SK-N-MC (cell line): ENCODE data around the gene SOSTDC1.
A peak's percentile ranks its signal among the peaks of the same experiment; 100 is the strongest.
"Not testable (repeated sequence)": the region's sequence is repeated elsewhere in the genome, so short reads cannot be mapped to it uniquely, and the experiment has no call there.

Experiments used
- DNase-seq: peaks from one replicate; pipeline ENCODE4 v3.0.0-alpha.2; 2011; ENCODE audit warnings: low read depth, low spot score
- H3K27ac ChIP-seq: fragments of 200-600 bp; sonication (generic); 2 replicates; pipeline ENCODE4 v1.5.1; 2016; ENCODE audit warnings: mixed run types
- H3K36me3 ChIP-seq: fragments of 200-600 bp; sonication (generic); 2 replicates; pipeline ENCODE4 v1.6.1; 2017; ENCODE audit warnings: antibody characterized with exemption, low read length, mixed read lengths; ENCODE audit not compliant: insufficient read depth
- H3K4me3 ChIP-seq: fragments of 200-600 bp; sonication (generic); 2 replicates; pipeline ENCODE4 v1.5.1; 2016
- H3K9ac ChIP-seq: fragments of 200-600 bp; sonication (generic); 2 replicates; pipeline ENCODE4 v1.8.0; 2017; ENCODE audit warnings: mixed run types, mixed read lengths; ENCODE audit not compliant: insufficient read length
- H3K9me3 ChIP-seq: fragments of 200-600 bp; sonication (generic); 2 replicates; pipeline ENCODE4 v1.6.1; 2017; ENCODE audit warnings: low read depth, mild to moderate bottlenecking, antibody characterized with exemption, low read length, moderate library complexity, mixed read lengths
- EZH2 ChIP-seq: fragments of 200-600 bp; sonication (generic); IDR thresholded peaks from one replicate; pipeline ENCODE4 v1.6.1; 2017; ENCODE audit warnings: antibody characterized with exemption
- FOXP2 ChIP-seq: optimal IDR thresholded peaks from 2 replicates; pipeline ENCODE3; 2011; ENCODE audit warnings: mild to moderate bottlenecking, moderate library complexity; ENCODE audit not compliant: insufficient read depth; ENCODE audit errors: extremely low read length, control extremely low read depth
- POLR2AphosphoS5 ChIP-seq: IDR thresholded peaks from 2 replicates; pipeline ENCODE4 v1.6.1; 2012; ENCODE audit warnings: mild to moderate bottlenecking, low read depth, low read length, borderline replicate concordance

The SOSTDC1 gene

GRCh38 chr7:16447876-16448275, 17.7 kb downstream of the SOSTDC1 start:
- Histone ChIP-seq H3K4me3 (peak overlapping the region; percentile 31), H3K36me3 (no peaks in the 10 kb centered on the region), H3K27ac (0 out of 2 replicates have a peak overlapping the region, but pooled peaks have one; percentile 22), H3K9me3 (no peaks in the 10 kb centered on the region), H3K9ac (no peak overlapping the region)
- TF ChIP-seq FOXP2, result no peak
- TF ChIP-seq EZH2, result no peak
- no peak for TF ChIP-seq POLR2AphosphoS5
- DNase-seq, result peak; percentile 72

- no peak overlapping the region for H3K4me3 ChIP-seq
- no peak for TF ChIP-seq POLR2AphosphoS5
- no peaks in the 10 kb centered on the region for H3K9me3 ChIP-seq
- H3K36me3 ChIP-seq, result no peaks in the 10 kb centered on the region
- DNase-seq, result no peak
- no peak overlapping the region for H3K9ac ChIP-seq
- no peak overlapping the region for H3K27ac ChIP-seq
Observed at GRCh38 chr7:16446508-16446907, 19.0 kb downstream of the SOSTDC1 start.

- DNase-seq, H3K4me3 ChIP-seq, H3K9me3 ChIP-seq, H3K27ac ChIP-seq, H3K9ac ChIP-seq, H3K36me3 ChIP-seq: not testable (repeated sequence)
Observed at GRCh38 chr7:16443871-16444270, 21.7 kb downstream of the SOSTDC1 start.

GRCh38 chr7:16438988-16439387, 26.6 kb downstream of the SOSTDC1 start:
- Histone ChIP-seq H3K36me3 (no peaks in the 10 kb centered on the region), H3K27ac (no peak overlapping the region), H3K9ac (no peak overlapping the region), H3K9me3 (no peaks in the 10 kb centered on the region), H3K4me3 (no peak overlapping the region)
- no peak for TF ChIP-seq FOXP2
- no peak for TF ChIP-seq EZH2
- no peak for TF ChIP-seq POLR2AphosphoS5
- DNase-seq, result no peak

- TF ChIP-seq FOXP2, result no peak
- TF ChIP-seq EZH2, result no peak
- no peak for TF ChIP-seq POLR2AphosphoS5
- Histone ChIP-seq H3K4me3 (no peak overlapping the region), H3K36me3 (no peaks in the 10 kb centered on the region)
Observed at GRCh38 chr7:16436306-16436705, 29.2 kb downstream of the SOSTDC1 start.

GRCh38 chr7:16433568-16434122, 31.9 kb downstream of the SOSTDC1 start:
- no peak overlapping the region for H3K9ac ChIP-seq
- H3K36me3 ChIP-seq, result no peaks in the 10 kb centered on the region
- no peak overlapping the region for H3K27ac ChIP-seq
- TF ChIP-seq EZH2 (no peak), FOXP2 (no peak), POLR2AphosphoS5 (no peak)
- DNase-seq, result no peak
- H3K9me3 ChIP-seq, result no peaks in the 10 kb centered on the region
- no peak overlapping the region for H3K4me3 ChIP-seq

More at GRCh38 chr7:16436306-16436705, 29.2 kb downstream of the SOSTDC1 start:
- Histone ChIP-seq H3K9me3 (no peaks in the 10 kb centered on the region), H3K27ac (no peak overlapping the region), H3K9ac (no peak overlapping the region)
- no peak for DNase-seq

- H3K4me3 ChIP-seq, result no peak overlapping the region
- no peak overlapping the region for H3K9ac ChIP-seq
- H3K9me3 ChIP-seq, result no peaks in the 10 kb centered on the region
- H3K36me3 ChIP-seq, result no peaks in the 10 kb centered on the region
- H3K27ac ChIP-seq, result no peak overlapping the region
- DNase-seq, result no peak
- TF ChIP-seq EZH2 (no peak), POLR2AphosphoS5 (no peak), FOXP2 (no peak)
Observed at GRCh38 chr7:16432425-16432731, 33.2 kb downstream of the SOSTDC1 start.

- Histone ChIP-seq H3K9me3 (no peaks in the 10 kb centered on the region), H3K36me3 (no peaks in the 10 kb centered on the region), H3K9ac (no peak overlapping the region), H3K4me3 (no peak overlapping the region), H3K27ac (no peak overlapping the region)
- no peak for TF ChIP-seq EZH2
- TF ChIP-seq POLR2AphosphoS5, result no peak
- TF ChIP-seq FOXP2, result no peak
- no peak for DNase-seq
Observed at GRCh38 chr7:16431646-16432424, 33.7 kb downstream of the SOSTDC1 start.

GRCh38 chr7:16430133-16430532, 35.4 kb downstream of the SOSTDC1 start:
- Histone ChIP-seq H3K36me3 (no peaks in the 10 kb centered on the region), H3K27ac (no peak overlapping the region), H3K4me3 (no peak overlapping the region), H3K9ac (no peak overlapping the region), H3K9me3 (no peaks in the 10 kb centered on the region)
- TF ChIP-seq FOXP2 (no peak), EZH2 (no peak), POLR2AphosphoS5 (no peak)
- no peak for DNase-seq
